ENCODE measurements around the gene KCNE3.

Gene KCNE3

DNA sequence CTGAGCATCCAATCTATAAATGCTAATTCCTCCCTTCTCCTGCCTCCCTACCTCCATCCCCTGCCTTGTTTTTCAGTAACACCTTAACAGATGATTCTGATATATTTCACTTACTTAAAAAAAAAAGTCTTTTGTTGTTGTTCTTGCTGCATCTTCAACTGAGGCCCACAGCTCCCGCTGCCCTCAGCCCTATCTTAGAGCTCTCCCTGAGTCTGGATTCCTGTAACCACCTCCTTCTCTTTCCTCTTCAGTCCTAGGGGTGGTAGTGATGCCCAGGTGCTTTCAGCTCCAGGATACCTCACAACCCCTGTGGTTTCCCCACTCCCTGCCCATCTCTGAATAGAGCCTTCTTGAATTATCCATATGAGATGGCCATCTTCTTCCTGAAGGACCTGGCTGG, 3.7 kb upstream of the KCNE3 start:
- DNase-seq, result no peak

DNA sequence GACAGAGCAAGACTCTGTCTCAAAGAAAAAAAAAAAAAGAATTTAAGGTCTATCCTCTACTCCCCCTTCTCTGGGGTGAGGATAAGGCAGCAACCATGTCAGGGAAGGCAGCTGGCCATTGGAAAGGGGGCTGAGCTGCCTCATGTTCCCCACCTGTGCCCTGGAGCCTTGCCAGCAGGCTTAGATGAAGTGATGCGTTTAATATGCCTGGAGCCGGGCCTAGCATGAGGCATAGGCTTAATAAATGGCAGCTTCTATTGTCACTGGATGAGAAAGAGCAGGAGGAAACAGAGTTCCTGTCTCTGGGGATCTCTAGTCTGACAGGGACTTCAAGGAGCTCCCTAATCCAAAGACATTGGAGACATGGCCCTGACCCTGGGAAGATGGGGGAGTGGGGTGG, 3.2 kb upstream of the KCNE3 start:
- peak; percentile 91 for DNase-seq

DNA sequence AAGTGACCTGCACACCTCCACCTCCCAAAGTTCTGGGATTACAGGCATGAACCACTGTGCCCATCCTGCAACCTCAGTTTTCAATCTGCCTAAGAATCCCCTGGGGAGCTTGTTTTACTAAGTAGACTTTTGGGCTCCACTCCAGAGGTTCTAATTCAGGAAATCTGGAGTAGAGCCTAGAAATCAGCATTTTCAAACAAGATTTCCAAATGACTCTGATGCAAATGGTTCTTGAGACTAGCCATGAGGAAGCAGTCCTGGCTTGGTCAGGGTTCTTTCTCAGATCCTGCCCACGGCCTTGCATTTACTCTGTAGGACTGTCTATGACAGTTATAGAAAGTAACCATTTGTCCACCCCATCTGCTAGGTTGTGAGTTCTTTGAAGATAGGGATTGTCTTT, 1.6 kb upstream of the KCNE3 start:
- DNase-seq, result no peak

DNA sequence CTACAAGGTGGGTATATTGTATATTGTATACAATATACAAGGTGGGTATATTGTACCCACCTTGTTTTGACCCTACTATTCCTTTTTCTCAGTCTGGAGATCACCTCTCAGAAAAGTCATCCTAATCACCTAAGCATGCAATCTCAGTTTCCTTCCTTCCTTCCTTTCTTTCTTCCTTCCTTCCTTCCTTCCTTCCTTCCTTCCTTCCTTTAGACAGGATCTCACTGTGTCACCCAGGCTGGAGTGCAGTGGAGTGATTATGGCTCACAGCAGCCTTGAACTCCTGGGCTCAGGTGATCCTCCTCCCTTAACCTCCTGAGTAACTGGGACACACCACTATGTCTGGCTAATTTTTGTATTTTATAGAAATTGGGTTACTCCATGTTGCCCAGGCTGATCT, 1.2 kb upstream of the KCNE3 start:
- DNase-seq, result no peak

DNA sequence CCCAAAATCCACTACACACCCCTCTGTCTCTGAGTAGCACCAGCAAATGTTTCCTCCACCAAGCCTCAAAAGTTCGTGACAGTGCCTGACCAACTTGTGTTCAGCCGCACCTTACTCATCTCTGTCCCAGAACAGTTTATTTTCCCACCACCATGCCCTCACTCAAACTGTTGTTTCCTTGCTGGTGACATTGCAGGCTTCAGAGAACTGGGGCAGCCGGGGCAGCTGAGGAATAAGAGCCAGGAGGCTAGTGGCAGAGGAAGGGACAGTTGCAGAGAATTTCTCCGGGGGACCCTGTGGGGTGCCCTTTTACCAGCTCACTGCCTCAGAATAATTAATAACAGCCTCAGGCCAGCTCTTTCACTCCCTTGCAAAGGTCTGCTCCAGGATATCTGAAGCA, 709 bp upstream of the KCNE3 start:
- DNase-seq, result no peak

DNA sequence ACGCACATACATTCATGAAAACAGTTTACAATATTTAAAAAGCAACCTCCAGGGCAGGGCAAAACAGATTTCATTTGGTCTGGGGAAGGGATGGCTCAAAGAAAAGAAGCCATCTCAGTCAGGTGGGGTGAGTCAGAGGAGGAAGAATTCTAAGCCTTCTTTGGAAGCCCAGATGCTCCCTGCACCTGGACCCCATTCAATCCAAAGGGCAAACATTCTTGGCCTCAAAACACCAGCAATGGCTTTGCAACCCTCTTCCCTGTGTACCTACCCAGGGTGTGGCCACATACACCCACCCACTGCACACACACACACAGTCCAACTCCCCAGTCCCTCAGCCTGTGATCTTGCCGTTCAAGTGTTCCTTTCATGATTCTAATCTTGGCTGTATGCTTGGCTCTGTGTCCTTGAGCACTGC, 2.0 kb downstream of the KCNE3 start:
- no peak for DNase-seq

DNA sequence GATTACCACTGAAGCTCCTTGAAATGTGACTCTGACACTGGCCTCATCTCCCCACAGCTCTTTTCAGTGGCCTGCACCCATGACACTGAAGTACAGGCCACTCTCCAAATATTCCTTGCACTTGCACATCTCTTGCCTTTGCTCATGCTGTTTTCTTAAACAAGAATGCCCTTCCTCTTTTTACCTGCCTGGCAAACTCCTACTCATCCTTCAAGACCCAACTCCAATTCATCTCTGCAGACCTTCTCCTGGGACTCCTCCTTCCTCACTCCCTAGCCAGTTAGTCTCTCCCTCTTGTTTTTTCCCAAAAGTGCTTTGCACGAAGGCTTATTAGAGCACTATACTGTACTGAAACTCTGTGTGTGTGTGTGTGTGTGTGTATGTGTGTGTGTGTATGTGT, 2.6 kb downstream of the KCNE3 start:
- DNase-seq, result no peak

DNA sequence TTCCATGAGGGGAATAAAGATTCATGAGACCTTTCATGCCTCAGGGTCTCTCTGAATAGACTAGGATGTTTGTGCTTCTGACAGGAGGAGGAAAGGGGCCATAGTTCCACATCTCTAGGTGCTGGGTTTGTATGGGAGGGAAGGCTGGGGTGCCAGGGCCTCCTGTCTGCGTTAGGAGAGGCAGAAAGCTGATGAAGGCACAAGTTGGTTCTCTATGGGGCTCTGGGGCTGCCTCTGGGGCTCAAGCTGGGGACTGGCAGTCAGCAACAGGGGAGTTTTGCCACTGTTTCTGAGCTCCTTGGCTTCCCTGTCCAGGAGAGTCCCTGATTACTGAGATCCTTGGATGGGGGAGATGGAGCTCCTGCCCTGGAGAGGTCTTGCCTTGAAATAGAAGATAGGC, 4.1 kb downstream of the KCNE3 start:
- DNase-seq, result no peak

DNA sequence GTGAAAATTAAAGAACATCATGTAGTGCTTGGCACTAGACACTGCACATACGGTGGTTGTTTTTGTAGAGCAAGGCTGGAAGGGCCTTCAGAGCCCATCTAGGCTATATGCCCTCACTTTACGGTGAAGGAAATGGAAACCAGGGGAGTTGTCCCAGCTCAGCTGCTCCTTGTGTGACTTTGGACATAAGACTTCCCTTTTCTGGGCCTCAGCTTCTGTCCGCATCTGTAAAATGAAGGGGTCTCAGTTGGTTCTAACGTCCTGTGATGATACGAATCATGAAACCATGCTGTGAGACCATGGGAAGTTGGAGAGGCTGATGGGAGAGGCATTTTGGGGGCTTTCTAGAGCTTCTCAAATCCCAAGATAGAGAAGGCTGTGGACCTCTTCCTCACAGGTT, 4.7 kb downstream of the KCNE3 start:
- no peak for DNase-seq

DNA sequence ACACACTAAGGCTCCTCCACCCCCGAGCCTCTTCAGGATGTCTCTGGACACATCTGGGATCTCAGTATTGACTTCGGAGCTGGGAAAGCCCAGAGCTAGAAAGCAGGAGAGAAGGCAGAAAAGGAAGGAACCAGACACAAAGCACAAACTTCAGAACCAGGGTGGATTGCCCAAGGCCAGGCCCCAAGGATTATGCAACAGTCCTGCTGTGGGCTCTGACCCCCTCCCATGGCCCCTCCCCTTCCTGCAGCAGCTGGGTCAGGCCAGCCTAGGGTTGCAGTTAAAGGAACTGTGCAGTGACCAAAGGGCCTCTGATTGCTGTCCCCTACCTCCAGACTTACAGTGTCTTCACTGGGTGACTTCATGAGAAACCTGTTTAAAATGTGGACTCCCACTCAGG, 5.3 kb downstream of the KCNE3 start:
- no peak for DNase-seq

DNA sequence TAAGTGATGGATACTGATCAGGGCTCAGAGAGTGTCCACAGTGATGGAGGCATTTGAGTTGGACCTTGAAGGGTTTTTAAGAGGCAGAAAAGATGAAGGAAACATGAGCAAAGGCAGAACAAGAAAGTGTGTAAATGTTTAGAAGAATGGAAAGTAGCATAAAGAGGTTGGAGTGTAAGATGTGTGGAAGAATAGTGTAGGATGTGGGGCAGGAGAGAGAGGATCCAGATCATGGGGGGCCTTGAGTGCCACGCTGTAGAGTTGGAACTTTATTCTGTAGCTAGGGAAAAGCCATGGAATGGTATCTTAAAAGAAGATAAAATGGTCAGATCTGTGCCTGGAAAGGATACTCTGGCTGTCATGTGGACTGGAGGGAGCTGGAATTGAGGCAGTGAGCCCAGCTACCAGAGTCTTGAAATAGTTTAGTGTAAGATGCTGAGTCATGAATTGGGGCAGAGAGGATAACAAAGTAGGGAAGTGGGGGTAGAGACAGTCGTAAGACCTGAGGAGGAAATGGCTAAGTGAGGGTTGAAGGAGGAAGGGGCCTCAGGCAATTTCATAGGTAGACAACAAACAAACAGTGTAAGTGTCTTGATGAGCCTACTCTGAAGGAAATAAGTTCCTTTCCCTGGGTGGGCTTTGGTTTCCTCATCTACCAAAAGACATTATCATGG, 6.7 kb downstream of the KCNE3 start:
- no peak for DNase-seq

DNA sequence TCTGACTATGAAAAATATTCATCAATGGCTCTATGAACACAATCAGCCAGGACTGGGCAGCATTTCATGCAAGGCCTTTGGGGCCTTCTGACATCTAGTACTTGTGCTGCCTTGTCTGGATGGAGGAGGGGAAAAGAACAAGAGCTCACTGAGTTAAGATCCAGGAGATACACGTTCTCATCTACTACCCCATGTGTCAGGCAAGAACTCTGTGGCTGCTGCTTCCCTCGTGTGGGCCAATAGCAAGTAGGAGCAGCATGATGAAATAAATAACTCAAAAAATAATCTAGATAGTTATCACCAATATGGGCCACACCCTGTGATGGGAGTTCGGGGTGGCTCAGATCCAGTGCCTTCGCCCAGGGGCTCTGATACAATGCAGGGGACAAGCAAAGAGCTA, 7.3 kb downstream of the KCNE3 start:
- DNase-seq, result no peak

DNA sequence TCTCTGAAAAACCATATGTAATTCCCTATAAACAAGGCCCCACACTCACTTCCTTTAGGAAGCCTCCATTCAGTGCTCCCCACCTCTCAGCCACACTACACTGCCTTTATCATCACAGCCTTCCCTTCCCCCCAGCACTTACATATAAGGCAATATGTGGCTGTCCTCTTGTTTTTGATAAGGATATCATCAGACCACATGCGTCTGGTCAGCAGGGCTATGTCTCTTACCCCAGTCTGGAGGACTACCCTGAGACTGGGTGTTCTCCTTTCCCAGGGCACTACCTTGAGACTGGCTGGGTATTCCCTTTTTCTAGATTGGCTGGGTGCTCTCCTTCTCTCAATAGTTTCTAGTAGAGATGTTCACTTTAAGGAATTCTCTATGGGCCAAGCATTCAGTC, 7.8 kb downstream of the KCNE3 start:
- no peak for DNase-seq

DNA sequence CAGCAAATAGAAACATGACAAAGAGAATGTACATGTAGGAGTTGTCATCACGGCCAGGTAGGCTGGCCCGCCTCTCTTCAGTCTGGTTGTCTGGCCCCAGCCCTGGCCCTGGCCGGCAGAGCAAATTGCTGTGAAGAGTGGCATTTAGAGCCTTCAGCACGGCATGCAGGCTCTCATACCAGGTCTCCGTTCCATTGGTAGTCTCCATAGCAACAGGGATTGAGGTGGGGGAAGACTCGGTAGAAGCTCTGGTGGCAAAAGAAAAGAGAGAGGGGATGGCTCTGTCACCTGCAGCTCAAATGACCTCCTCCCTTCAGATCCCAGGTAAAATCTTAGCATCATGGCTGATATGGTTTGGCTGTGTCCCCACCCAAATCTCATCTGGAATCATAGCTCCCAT, 10.0 kb downstream of the KCNE3 start:
- no peak for DNase-seq

DNA sequence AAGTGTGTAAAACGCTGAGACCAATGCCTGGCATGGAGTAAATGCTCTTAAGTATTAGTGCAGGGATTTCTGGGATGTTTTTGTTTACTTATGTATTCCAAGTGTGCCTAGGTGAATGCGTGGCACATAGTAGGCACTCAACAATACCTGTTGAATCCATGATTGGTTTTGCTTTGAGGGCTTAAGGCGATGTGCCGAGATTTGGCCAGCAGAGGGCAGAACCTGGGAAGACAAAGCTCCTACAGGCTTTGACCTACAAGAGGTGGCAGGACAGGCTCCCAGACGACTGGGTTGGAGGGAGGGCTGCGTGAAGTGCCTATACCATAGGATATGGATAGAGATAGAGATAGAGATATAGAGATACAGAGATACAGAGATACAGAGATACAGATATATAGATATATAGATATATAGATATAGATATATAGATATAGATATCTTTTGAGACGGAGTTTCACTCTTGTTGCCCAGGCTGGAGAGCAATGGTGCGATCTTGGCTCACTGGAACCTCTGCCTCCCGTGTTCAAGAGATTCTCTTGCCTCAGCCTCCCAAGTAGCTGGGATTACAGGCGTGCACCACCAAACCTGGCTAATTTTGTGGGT, 13.9 kb downstream of the KCNE3 start:
- peak; percentile 24 for DNase-seq

DNA sequence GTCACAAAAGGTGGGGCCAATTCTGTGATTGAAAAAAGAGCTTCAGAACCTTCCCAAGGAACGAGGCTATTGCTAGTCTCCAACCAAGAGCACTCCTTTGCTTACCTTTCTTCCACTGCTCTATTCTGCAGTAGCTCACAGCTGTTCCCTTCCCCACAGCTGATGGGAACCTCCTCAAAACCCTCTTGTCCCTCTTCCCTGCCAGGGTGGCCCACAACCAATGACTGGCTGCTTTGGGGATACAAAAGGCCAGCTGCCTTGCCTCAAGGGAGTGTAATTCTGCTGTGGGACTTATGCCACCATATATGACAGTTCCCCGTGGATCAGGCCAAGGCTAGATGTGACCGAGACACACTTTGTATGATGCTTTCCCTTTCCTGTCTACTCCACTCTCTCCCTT, 15.0 kb downstream of the KCNE3 start:
- DNase-seq, result no peak

DNA sequence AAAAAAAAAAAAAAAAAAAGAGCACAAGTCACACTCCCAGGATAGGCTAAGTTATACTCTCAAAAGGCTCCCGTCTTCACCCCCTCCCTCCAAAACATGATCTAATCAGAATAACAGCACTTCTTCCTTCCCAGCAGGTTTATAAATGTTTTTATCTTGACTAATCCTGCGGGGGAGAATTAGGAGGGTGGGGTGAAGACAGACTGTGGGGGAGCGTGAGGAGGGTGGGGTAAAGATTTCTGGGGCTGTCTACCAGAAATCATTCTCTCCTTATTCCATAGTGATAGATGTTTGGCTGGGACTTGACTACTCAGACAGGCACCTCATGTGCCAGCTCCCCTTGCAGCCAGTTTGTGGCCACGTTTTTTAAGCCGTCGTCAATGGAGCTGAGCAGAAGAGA, 17.0 kb downstream of the KCNE3 start:
- no peak for DNase-seq

DNA sequence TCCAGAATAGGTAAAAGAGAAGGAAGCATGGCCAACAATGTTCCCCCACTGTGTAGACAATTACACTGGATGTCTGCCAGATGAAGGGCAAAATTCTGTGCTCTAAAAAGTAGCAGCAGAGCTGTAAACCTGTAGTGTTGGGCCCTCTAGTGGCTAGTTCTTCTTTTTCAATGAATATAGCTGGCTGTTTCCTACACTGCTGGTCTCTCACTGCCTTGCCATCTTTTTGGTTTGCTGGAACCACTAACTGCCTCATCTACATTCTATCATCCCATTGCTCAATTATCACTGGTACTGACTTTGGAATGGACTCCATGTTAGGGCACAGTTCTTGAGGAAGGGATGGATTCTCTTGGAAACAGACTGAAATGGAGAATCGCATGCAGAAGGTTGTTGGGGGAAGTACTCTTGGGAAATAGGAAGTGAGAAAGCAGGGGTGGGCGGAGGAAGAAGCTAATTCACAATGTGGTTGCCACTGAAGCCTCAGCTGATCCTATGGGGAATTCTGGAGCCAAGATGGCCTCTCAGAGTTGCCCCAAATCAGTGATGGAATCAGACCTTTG, 17.9 kb downstream of the KCNE3 start:
- peak; percentile 69 for DNase-seq

DNA sequence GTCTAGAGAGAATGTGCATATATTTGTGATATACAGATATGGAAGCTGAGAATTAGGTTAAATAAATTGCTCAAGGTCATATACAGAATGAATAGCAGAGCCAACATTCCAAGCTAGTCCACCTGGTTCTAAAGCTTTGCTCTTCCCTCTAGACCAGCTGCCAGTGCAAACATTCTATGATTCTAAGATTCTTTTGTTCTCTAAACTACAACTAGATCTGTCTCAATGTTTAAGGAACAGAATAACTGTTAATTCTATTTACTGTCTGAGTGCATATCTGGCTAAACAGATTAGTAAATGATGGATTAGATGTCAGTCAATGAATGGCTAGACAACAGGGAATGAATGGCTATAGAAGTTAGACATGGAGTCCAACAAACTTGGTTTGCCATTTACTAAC, 19.6 kb downstream of the KCNE3 start:
- DNase-seq, result no peak

DNA sequence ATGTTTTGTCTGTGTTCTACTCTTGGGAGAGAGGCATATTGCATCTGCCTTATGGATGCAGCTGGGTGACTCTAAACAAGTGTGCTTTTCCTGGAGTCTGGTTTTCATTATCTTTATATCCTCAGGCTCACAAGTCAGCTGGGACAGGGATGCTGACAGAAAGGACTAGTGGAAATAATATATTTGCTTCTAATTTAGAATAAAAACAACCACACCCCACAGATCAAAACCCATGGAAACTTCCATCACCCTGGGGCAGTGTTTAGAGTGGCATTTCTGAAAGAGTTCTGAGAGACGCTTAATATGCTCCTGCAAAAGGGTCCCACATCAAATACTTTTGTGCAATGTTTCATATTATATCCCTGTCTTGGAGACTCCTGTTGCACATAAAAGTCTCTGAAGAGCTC, 20.8 kb downstream of the KCNE3 start:
- no peak for DNase-seq

DNA sequence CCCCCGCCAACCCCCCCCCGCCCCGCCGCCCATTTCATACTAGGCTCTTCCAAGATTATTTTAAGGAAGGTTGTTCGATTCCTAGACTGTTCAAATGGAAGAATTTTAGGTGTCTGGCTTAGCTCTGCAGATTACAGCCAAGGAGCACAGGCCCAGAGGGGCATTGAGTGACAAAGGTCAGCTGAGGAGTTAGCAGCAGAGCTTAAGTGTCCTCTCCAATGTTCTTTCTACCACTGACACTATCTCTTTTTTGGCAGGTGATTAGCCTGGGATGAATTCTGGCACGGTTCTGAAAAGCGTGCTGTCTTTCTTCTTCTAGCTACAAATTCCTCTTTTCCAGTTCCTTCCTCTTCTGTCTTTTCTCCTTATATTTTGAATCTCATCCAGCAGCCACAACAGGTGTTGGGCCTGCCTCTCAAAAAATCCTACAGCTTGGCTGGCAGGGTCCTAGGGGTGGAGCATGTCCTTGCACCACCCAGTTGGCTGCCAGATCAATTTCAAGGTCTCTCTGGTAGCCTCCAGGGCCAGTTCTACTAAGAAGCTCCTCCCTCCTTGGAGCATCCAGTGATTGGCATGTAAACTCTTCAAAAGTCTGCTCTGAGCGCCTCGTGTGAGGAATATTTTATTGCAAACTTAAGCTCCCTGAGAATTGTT, 23.0 kb downstream of the KCNE3 start:
- DNase-seq, result peak; percentile 18

DNA sequence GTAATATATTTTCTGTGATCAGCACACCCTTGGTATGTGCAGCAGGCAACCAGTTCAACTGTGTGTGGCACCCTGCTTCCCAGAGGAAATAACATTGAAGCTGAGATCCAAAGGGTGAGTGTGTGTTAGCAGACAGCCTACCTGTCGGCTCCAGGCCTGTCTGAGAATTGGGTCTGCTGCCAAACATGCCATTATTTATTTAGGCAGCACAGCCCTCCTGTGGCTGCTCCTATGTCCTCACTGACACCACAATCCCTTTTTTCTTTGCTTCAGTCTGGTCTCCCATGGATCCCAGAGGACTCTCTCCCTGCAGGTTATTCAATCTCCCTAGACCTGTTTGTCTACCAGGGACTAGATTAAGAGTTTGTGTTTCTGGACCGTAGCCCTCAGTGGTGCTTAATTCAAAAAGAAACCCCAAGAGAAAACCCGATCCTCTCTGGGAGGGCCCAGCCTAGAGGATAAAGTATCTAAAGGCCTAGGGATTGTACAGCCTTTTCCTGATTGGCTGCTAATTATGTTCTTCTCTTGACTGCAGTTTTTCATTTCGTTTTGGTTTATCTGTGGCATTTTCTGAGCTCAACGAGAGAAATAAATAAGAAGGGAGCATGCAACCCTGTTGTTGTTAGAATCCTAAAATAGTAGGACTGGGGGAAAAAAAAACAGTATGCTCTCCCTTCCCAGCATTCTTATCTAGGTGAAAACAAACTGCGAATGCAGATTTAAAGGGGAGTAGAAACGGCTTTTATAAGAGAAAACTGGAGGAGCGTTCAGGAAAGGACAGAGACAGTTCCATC, 24.1 kb downstream of the KCNE3 start:
- peak; percentile 93 for DNase-seq

DNA sequence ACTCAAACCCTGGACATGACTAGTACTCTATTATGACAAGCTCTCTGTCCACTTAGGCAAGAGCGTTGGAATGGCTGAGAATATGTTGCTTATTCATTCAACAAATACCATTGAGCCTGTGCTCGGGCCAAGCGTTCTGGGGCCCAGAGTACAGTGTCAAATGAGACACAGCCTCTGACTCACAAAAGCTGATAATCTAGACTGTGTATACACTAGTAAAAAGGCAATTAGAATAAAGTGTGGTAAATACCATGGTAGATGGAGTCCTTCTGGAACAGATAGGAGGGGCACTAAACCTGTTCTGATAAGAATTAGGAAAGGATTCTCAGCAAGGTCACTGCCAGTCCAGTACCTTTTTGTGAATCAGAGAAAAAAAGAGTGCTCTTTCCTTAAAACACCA, 24.7 kb downstream of the KCNE3 start:
- no peak for DNase-seq

DNA sequence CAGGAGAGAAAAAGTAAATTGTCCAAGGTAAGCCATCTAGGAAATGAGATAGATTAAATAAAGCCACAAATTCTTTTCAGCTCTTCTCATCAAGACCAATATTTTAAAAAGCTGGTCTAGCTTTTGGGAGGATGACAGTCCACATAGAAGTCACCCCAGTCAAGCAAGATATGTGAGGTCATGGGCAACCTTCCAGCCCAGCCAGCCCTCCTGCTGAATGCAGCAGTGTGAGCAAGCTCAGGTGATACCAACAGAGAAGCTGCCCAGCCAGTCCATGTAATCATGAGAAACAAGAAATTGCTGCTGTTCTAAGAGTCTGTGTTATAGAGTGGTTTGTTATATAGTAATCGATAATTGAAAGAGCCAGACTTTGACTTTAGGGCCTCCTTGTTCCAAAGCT, 28.7 kb downstream of the KCNE3 start:
- DNase-seq, result no peak
